Body of pancreas (tissue), 4 donors: ENCODE results near the gene CATSPERZ. TPM values are rescaled to one million over a fixed set of nuclear protein-coding genes. Genes with fewer than 3 reads are reported as not detected.

ENCODE experiments used
- ATAC-seq: fragments of 150-250 bp; one replicate; pipeline ENCODE4 v1.9.1; 2016
- DNase-seq, 4 donors: peaks; one replicate each; pipeline ENCODE4 v3.0.0-alpha.2; 2019
- H3K27ac ChIP-seq, 4 donors: fragments of 200-600 bp; sonication (generic); 1 replicate in 3 of 4; 2 replicates in 1 of 4; pipeline versions ENCODE4 v1.5.1 to v1.6.1; 2016 to 2019; ENCODE audit warnings: mild to moderate bottlenecking in 1 of 4, mixed read lengths in 1 of 4, moderate library complexity in 1 of 4
- H3K27me3 ChIP-seq, 2 donors: fragments of 200-600 bp; sonication (generic); one replicate each; pipeline ENCODE4 v1.6.0; 2016; ENCODE audit warnings: mild to moderate bottlenecking in 1 of 2
- H3K36me3 ChIP-seq, 2 donors: fragments of 200-600 bp; sonication (generic); replicated peaks in 1 of 2; 2 replicates each; pipeline ENCODE4 v1.5.1; 2016; ENCODE audit warnings: low read depth in 2 of 2; ENCODE audit not compliant: insufficient read depth in 1 of 2
- H3K4me1 ChIP-seq: fragments of 200-600 bp; sonication (generic); one replicate; pipeline ENCODE4 v1.6.0; 2016
- H3K4me3 ChIP-seq, 2 donors: fragments of 200-600 bp; sonication (generic); 1 replicate in 1 of 2; 2 replicates in 1 of 2; pipeline ENCODE4 v1.5.1; 2016 to 2019
- H3K9me3 ChIP-seq, 3 donors: fragments of 200-600 bp; sonication (generic); 1 replicate in 2 of 3; 2 replicates in 1 of 3; pipeline ENCODE4 v1.5.1; 2016
- CTCF ChIP-seq, 7 experiments: fragments of 450-650 bp in 4 of 7; fragments of 200-600 bp in 3 of 7; sonication (generic) in 3 of 7; IDR thresholded peaks; one replicate each; pipeline ENCODE4 v1.5.1; 2016 to 2019; ENCODE audit warnings: antibody characterized with exemption in 7 of 7
- POLR2A ChIP-seq, 3 donors: fragments of 450-650 bp; IDR thresholded peaks; one replicate each; pipeline ENCODE4 v1.6.1; 2016; ENCODE audit warnings: antibody characterized with exemption in 3 of 3, mild to moderate bottlenecking in 2 of 3
- WGBS, 2 donors: methylation state at CpG; one replicate each; pipeline ENCODE4 v1.1.5; 2017; 5-methylcytosine and 5-hydroxymethylcytosine counted together
- intact Hi-C: fragments of 100-400 bp; cut with DNase I; formaldehyde crosslinking; loops from one replicate; pipeline ENCODE4 v1.15.1; 2023
- total RNA-seq, 2 donors: library from RNA; depleted of rRNA; stranded (reverse); fragments of >200 nt; gene quantifications; one replicate each; pipeline ENCODE4 v1.1.0, GENCODE V29; 2016

Gene CATSPERZ
- total RNA-seq, 2 donors from 2014 or later: 2.3 TPM; not detected in 1

GRCh38 chr11:64263021-64263946 is 36.9 kb upstream of the CATSPERZ start:
- H3K27me3 ChIP-seq: no peaks in the 10 kb centered on the region
- peaks cover 7% of the 10 kb centered on the region for H3K4me1 ChIP-seq
- H3K9me3 ChIP-seq: no peaks in the 10 kb centered on the region
- no peak for DNase-seq
- ATAC-seq: no peak
- no peaks in the 10 kb centered on the region for H3K36me3 ChIP-seq
- 81 to 83% methylated on average over 13 to 27 of the region's 29 CpGs for WGBS, 2 donors
- intact Hi-C loops: no loop called here
- H3K27ac ChIP-seq: no peak overlapping the region
- TF ChIP-seq CTCF (IDR thresholded peaks at IDR 0.05): no peak
- no peak for TF ChIP-seq POLR2A (IDR thresholded peaks at IDR 0.05)
- no peak overlapping the region for H3K4me3 ChIP-seq

- WGBS, 2 donors: 93 to 94% methylated on average over 6 to 7 of the region's 8 CpGs
- H3K9me3 ChIP-seq: no peaks in the 10 kb centered on the region
- peaks cover 13% of the 10 kb centered on the region for H3K4me1 ChIP-seq
- no peak overlapping the region for H3K27ac ChIP-seq
- H3K27me3 ChIP-seq: no peaks in the 10 kb centered on the region
- DNase-seq (no peak), ATAC-seq (no peak)
- no peak overlapping the region for H3K4me3 ChIP-seq
- TF ChIP-seq POLR2A (IDR thresholded peaks at IDR 0.05) (no peak), CTCF (IDR thresholded peaks at IDR 0.05) (no peak)
- no peaks in the 10 kb centered on the region for H3K36me3 ChIP-seq
- intact Hi-C loops: no loop called here
Measured at GRCh38 chr11:64263947-64264317, 36.2 kb upstream of the CATSPERZ start.

GRCh38 chr11:64264371-64264852 is 35.7 kb upstream of the CATSPERZ start:
- TF ChIP-seq POLR2A (IDR thresholded peaks at IDR 0.05): no peak
- no peak for TF ChIP-seq CTCF (IDR thresholded peaks at IDR 0.05)

GRCh38 chr11:64265176-64266160 is 34.7 kb upstream of the CATSPERZ start:
- Histone ChIP-seq H3K27ac (no peak overlapping the region), H3K27me3 (no peaks in the 10 kb centered on the region), H3K4me3 (no peak overlapping the region), H3K4me1 (peaks cover 18% of the 10 kb centered on the region), H3K36me3 (no peaks in the 10 kb centered on the region), H3K9me3 (no peaks in the 10 kb centered on the region)
- WGBS, 2 donors: 87 to 93% methylated on average over 18 to 29 of the region's 35 CpGs
- no peak for TF ChIP-seq CTCF (IDR thresholded peaks at IDR 0.05)
- TF ChIP-seq POLR2A (IDR thresholded peaks at IDR 0.05): no peak
- ATAC-seq (no peak), DNase-seq (no peak)
- intact Hi-C loops: no loop called here

More at GRCh38 chr11:64264371-64264852, 35.7 kb upstream of the CATSPERZ start:
- no peak for ATAC-seq
- peaks cover 18% of the 10 kb centered on the region for H3K4me1 ChIP-seq
- DNase-seq: no peak
- no peak overlapping the region for H3K4me3 ChIP-seq
- H3K27ac ChIP-seq: no peak overlapping the region
- H3K9me3 ChIP-seq: no peaks in the 10 kb centered on the region
- H3K36me3 ChIP-seq: no peaks in the 10 kb centered on the region
- WGBS, 2 donors: 93 to 94% methylated on average over 3 to 10 of the region's 10 CpGs
- intact Hi-C loops: no loop called here
- no peaks in the 10 kb centered on the region for H3K27me3 ChIP-seq
